Measurements from ENCODE around the gene PRKN. TPM values are rescaled to one million over a fixed set of nuclear protein-coding genes. Genes with fewer than 3 reads are reported as not detected.
A peak's percentile ranks its signal among the peaks of the same experiment; 100 is the strongest.

PRKN gene
- total RNA-seq, 4 donors from 2014 or later: 5.5 to 17.9 (median 6.8) TPM

DNA sequence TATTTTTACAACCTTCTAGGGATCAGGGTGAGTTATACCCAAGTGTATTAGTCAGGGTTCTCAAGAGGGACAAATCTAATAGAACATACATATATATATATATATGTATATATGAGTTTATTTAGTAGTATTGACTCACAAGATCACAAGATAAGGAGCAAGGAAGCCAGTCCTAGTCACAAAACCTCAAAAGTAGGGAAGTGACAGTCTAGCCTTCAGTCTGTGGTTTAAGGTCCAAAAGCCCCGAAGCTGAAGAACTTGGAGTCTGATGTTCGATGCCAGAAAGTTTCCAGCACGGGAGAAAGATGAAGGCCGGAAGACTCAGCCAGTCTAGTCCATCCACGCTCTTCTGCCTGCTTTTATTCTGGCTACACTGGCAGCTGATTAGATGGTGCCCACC, 821.0 kb downstream of the PRKN start:
- WGBS, 2 donors: 83 to 91% methylated on average over 5 of the region's 5 CpGs
- H3K36me3 ChIP-seq: no peaks in the 10 kb centered on the region
- TF ChIP-seq, protein P1, sequence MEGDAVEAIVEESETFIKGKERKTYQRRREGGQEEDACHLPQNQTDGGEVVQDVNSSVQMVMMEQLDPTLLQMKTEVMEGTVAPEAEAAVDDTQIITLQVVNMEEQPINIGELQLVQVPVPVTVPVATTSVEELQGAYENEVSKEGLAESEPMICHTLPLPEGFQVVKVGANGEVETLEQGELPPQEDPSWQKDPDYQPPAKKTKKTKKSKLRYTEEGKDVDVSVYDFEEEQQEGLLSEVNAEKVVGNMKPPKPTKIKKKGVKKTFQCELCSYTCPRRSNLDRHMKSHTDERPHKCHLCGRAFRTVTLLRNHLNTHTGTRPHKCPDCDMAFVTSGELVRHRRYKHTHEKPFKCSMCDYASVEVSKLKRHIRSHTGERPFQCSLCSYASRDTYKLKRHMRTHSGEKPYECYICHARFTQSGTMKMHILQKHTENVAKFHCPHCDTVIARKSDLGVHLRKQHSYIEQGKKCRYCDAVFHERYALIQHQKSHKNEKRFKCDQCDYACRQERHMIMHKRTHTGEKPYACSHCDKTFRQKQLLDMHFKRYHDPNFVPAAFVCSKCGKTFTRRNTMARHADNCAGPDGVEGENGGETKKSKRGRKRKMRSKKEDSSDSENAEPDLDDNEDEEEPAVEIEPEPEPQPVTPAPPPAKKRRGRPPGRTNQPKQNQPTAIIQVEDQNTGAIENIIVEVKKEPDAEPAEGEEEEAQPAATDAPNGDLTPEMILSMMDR (IDR thresholded peaks at IDR 0.05): no peak
- TF ChIP-seq POLR2A (IDR thresholded peaks at IDR 0.05) (no peak), EP300 (IDR thresholded peaks at IDR 0.05) (no peak)

DNA sequence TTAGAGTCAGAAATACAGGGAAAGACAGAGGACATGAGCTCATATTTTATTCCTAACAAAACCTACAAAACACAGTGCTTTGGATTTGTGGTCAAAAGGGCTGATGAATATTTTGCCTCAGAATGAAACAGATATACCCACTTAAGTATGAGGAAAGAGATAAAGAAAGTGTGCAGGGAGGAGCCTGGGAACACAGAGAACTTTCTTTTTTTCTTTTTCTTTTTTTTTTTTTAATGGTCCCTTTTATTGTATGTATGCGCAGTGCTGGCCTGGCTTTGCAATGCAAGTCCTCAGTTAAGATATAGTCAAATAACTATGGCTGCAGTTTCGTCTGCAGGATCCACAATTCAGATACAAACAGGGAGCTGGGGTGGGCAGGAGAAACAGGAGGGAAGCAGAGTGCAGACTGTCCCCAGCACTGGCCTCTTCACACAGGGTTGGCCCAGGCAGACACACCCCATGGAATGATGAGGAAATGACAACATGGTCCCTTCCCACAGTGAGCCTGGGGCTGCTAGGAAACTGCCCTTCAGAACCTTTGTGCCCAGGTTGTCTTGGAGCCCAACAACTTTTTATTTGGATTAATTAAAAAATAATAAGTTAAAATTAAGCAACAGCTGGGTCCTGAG, 823.9 kb downstream of the PRKN start:
- no peaks in the 10 kb centered on the region for H3K36me3 ChIP-seq
- 65 to 92% methylated on average over 2 of the region's 2 CpGs for WGBS, 2 donors

More for the DNA sequence above, 821.0 kb downstream of the PRKN start:
- no peaks in the 10 kb centered on the region for H3K9me3 ChIP-seq
- H3K27me3 ChIP-seq: no peaks in the 10 kb centered on the region
- no peak for DNase-seq (ENCODE audit: low spot score in 2 of 2)
- no peak overlapping the region for H3K27ac ChIP-seq
- no peak overlapping the region for H3K4me3 ChIP-seq
- no peaks in the 10 kb centered on the region for H3K4me1 ChIP-seq

DNA sequence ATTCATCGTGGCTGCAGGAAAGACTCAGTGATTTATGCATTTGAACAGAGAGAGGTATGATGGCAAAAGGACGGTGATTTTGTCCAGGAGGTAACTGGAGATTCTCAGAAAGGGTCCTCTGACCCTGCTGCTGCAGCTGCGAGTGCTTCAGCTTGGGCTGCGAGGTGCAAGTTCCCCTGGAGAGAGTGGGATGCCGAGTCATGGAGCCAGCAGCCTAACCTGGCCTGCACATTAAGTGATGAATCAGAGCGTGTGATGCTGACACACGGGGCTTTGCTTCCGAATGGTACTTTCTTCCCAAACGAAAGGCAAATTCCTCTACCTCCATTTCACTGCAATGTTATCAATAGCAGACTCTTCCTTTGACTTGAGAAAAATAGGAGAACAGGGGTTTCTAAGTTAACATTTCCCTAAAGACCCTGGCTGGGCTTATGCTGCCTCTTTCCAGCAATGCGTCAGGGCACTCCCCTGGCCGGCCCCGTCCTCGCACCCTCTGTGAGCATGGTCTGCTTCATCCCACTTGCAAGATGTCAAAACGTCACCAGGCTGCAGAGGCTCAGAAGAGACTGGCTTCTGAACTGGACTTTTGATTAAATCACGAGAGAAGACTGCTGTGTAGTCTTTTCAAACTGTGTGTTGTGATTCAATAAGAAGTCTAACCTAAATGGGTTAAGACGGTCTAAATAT, 825.7 kb downstream of the PRKN start:
- no peak for DNase-seq (ENCODE audit: low spot score in 2 of 2)
- H3K9me3 ChIP-seq: no peaks in the 10 kb centered on the region
- no peaks in the 10 kb centered on the region for H3K27me3 ChIP-seq
- H3K36me3 ChIP-seq: no peaks in the 10 kb centered on the region
- no peak overlapping the region for H3K4me3 ChIP-seq
- H3K27ac ChIP-seq: no peak overlapping the region
- H3K4me1 ChIP-seq: no peaks in the 10 kb centered on the region
- 71 to 72% methylated on average over 16 of the region's 16 CpGs for WGBS, 2 donors
- TF ChIP-seq EP300 (IDR thresholded peaks at IDR 0.05) (no peak), POLR2A (IDR thresholded peaks at IDR 0.05) (no peak)
- TF ChIP-seq, protein P1 (IDR thresholded peaks at IDR 0.05): no peak

More for the DNA sequence above, 823.9 kb downstream of the PRKN start:
- DNase-seq (ENCODE audit: low spot score in 2 of 2): no peak
- H3K9me3 ChIP-seq: no peaks in the 10 kb centered on the region
- H3K27ac ChIP-seq: no peak overlapping the region
- H3K27me3 ChIP-seq: no peaks in the 10 kb centered on the region
- H3K4me1 ChIP-seq: no peaks in the 10 kb centered on the region
- TF ChIP-seq EP300 (IDR thresholded peaks at IDR 0.05) (no peak), POLR2A (IDR thresholded peaks at IDR 0.05) (no peak)
- TF ChIP-seq, protein P1 (IDR thresholded peaks at IDR 0.05): no peak
- H3K4me3 ChIP-seq: no peak overlapping the region

DNA sequence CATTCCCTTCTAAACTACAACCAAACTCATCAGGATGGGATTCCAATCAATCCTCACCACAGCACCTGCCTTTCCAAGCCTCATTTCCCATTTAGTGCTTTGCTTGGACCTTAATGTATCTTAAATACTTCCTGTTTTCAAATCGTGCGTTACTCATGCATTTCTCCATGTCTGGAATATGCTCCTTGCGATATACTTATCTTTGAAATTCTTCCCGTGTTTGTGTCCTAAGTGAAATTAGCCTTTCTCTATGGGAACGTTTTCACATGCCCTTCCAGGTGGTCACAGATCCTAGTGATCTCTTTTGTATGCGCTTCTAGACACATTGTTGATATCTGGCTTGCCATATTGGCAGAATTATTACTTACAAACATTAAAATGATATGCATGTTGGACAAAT, 833.1 kb downstream of the PRKN start:
- Histone ChIP-seq H3K9me3 (no peaks in the 10 kb centered on the region), H3K36me3 (no peaks in the 10 kb centered on the region), H3K27ac (no peak overlapping the region), H3K4me1 (peaks cover 0 to 20% (median 0%) of the 10 kb centered on the region in 4 donors), H3K27me3 (no peaks in the 10 kb centered on the region), H3K4me3 (no peak overlapping the region)
- 78 to 82% methylated on average over 6 of the region's 6 CpGs for WGBS, 2 donors
- no peak for TF ChIP-seq EP300 (IDR thresholded peaks at IDR 0.05)
- TF ChIP-seq, protein P1 (IDR thresholded peaks at IDR 0.05): no peak
- TF ChIP-seq POLR2A (IDR thresholded peaks at IDR 0.05): no peak
- no peak for DNase-seq (ENCODE audit: low spot score in 2 of 2)

DNA sequence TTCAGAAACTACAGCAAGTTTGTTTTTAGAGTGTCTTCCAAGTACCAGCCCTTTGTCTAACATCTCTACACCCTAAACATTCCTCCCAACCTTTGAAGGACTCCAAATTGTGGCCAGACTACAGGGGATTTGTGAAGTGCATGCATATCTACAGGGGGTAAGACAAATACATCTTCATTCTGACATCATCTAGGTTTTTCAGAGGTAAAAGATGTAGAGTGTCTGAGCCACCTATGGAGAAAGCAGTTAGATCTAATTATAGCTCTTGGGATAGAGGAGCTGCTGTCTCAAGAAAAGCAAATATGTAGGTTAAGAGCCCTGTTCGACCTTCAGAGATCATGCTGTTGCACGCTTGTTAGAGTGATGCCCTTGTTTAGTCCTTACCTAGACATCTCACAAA, 836.0 kb downstream of the PRKN start:
- no peak for DNase-seq (ENCODE audit: low spot score in 2 of 2)
- Histone ChIP-seq H3K27ac (peak overlapping the region in 2 of 4 donors; percentile 2 to 76), H3K4me3 (no peak overlapping the region), H3K4me1 (peaks cover 0 to 23% (median 0%) of the 10 kb centered on the region in 4 donors), H3K27me3 (no peaks in the 10 kb centered on the region), H3K36me3 (no peaks in the 10 kb centered on the region), H3K9me3 (no peaks in the 10 kb centered on the region)
- TF ChIP-seq, protein P1 (IDR thresholded peaks at IDR 0.05): no peak
- TF ChIP-seq POLR2A (IDR thresholded peaks at IDR 0.05): no peak
- TF ChIP-seq EP300 (IDR thresholded peaks at IDR 0.05): no peak
- WGBS, 2 donors: 83 to 92% methylated on average over 2 of the region's 2 CpGs

All from tibial nerve (tissue), 4 donors.